ENCODE measurements around the gene UNK.
A peak's percentile ranks its signal among the peaks of the same experiment; 100 is the strongest.

UNK gene

GRCh38 chr17:75817571-75817970 is 33.0 kb downstream of the UNK start:
- FAIRE-seq = no peak

GRCh38 chr17:75818326-75818885 is 33.8 kb downstream of the UNK start:
- DNase-seq (ENCODE audit: insufficient read length, low spot score) (no peak), FAIRE-seq (no peak)

More at GRCh38 chr17:75817571-75817970, 33.0 kb downstream of the UNK start:
- no peak for DNase-seq (ENCODE audit: insufficient read length, low spot score)

- FAIRE-seq (no peak), DNase-seq (ENCODE audit: insufficient read length, low spot score) (no peak)
These were observed 34.5 kb downstream of the UNK start for GRCh38 chr17:75819116-75819515.

- FAIRE-seq = no peak
These were observed 35.1 kb downstream of the UNK start for GRCh38 chr17:75819678-75820077.

GRCh38 chr17:75820094-75821080 is 35.8 kb downstream of the UNK start:
- DNase-seq (ENCODE audit: insufficient read length, low spot score) = no peak
- FAIRE-seq = peak; percentile 44

More at GRCh38 chr17:75819678-75820077, 35.1 kb downstream of the UNK start:
- no peak for DNase-seq (ENCODE audit: insufficient read length, low spot score)

GRCh38 chr17:75821552-75821951 is 36.9 kb downstream of the UNK start:
- DNase-seq (ENCODE audit: insufficient read length, low spot score) = no peak
- FAIRE-seq = peak; percentile 4

- FAIRE-seq = no peak
These were observed 37.7 kb downstream of the UNK start for GRCh38 chr17:75822119-75822799.

GRCh38 chr17:75822800-75823166 is 38.2 kb downstream of the UNK start:
- FAIRE-seq (no peak), DNase-seq (ENCODE audit: insufficient read length, low spot score) (no peak)

More at GRCh38 chr17:75822119-75822799, 37.7 kb downstream of the UNK start:
- DNase-seq (ENCODE audit: insufficient read length, low spot score) = no peak

- no peak for DNase-seq (ENCODE audit: insufficient read length, low spot score)
- FAIRE-seq = no peak
These were observed 38.8 kb downstream of the UNK start for GRCh38 chr17:75823257-75824041.

GRCh38 chr17:75824050-75824552 is 39.5 kb downstream of the UNK start:
- FAIRE-seq (no peak), DNase-seq (ENCODE audit: insufficient read length, low spot score) (no peak)

- FAIRE-seq (no peak), DNase-seq (ENCODE audit: insufficient read length, low spot score) (no peak)
These were observed 40.1 kb downstream of the UNK start for GRCh38 chr17:75824666-75825065.

GRCh38 chr17:75825149-75825552 is 40.5 kb downstream of the UNK start:
- FAIRE-seq (no peak), DNase-seq (ENCODE audit: insufficient read length, low spot score) (no peak)

GRCh38 chr17:75825748-75826370 is 41.3 kb downstream of the UNK start:
- no peak for DNase-seq (ENCODE audit: insufficient read length, low spot score)
- FAIRE-seq = no peak

GRCh38 chr17:75826561-75827307 is 42.1 kb downstream of the UNK start:
- FAIRE-seq = peak; percentile 13
- DNase-seq (ENCODE audit: insufficient read length, low spot score) = no peak

GRCh38 chr17:75827308-75828075 is 42.9 kb downstream of the UNK start:
- FAIRE-seq (no peak), DNase-seq (ENCODE audit: insufficient read length, low spot score) (peak; percentile 72)

- DNase-seq (ENCODE audit: insufficient read length, low spot score) (no peak), FAIRE-seq (no peak)
These were observed 43.4 kb downstream of the UNK start for GRCh38 chr17:75828076-75828400.

GRCh38 chr17:75828741-75829140 is 44.1 kb downstream of the UNK start:
- no peak for FAIRE-seq
- no peak for DNase-seq (ENCODE audit: insufficient read length, low spot score)

- no peak for FAIRE-seq
- no peak for DNase-seq (ENCODE audit: insufficient read length, low spot score)
These were observed 45.1 kb downstream of the UNK start for GRCh38 chr17:75829747-75830146.

Data from HTR-8/SVneo (cell line).